Measurements from ENCODE around the gene PLXND1.

- no peak for TF ChIP-seq CTCF (IDR thresholded peaks at IDR 0.05)
- no peak for TF ChIP-seq POLR2A (IDR thresholded peaks at IDR 0.05)
Observed at GRCh38 chr3:129601713-129602112, 4.8 kb downstream of the PLXND1 start.

Data from body of pancreas (tissue), 4 donors.